SH-SY5Y (cell line): ENCODE data around the gene MMP25.

Experiments used
- GATA2 ChIP-seq: IDR thresholded peaks from 2 replicates; pipeline ENCODE4 v1.6.1; 2011; ENCODE audit warnings: mild to moderate bottlenecking, low read depth, low read length
- GATA3 ChIP-seq: IDR thresholded peaks from 2 replicates; pipeline ENCODE4 v1.6.1; 2011; ENCODE audit warnings: low read depth, mild to moderate bottlenecking, low read length, moderate library complexity

DNA sequence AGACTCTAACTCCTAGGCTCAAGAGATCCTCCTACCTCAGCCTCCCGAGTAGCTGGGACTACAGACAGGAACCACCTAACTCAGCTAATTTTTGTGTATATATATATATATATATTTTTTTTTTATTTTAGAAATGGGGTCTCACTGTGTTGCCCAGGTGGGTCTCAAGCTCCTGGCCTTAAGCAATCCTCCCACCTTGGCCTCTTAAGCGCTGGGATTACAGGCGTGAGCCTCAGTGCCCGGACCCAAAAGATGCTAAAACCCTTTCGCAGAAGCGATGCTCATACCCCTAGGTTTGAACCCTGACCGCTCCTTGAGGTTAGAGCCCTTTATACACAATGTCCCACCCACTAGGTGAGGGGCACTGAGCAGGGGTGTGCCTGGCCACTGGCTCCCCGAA lies 35.9 kb upstream of the MMP25 start:
- no peak for TF ChIP-seq GATA2
- TF ChIP-seq GATA3, result no peak
